ENCODE measurements around the gene ZNF132.

DNA sequence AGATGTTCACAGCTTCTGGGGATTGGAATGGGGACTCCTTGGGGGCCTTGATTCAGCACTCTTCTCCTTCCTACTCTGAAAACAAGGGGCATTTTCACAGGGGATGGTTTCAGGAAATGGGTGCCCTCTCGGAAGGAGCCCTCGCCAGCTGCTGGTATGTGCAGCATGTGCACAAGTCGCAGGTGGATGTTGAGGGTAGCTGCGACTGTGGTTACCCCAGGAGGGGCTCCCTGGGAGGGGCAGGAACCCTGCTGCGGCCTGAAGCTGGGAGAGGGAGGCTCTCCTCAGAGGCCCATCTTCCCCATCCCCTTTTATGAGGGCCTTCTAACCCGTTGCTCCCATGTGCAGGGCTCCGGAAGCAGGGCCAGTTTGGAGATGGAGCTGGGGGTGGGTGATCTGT is 42.4 kb upstream of the ZNF132 start:
- no peak for TF ChIP-seq BHLHE40 (IDR thresholded peaks at IDR 0.05; ENCODE audit: borderline replicate concordance)
- no peak for TF ChIP-seq ELF4 (IDR thresholded peaks at IDR 0.05)
- no peak for TF ChIP-seq FOXK2 (IDR thresholded peaks at IDR 0.05)
- TF ChIP-seq FOXM1 (IDR thresholded peaks at IDR 0.05; ENCODE audit: borderline replicate concordance): no peak
- TF ChIP-seq, protein P1, sequence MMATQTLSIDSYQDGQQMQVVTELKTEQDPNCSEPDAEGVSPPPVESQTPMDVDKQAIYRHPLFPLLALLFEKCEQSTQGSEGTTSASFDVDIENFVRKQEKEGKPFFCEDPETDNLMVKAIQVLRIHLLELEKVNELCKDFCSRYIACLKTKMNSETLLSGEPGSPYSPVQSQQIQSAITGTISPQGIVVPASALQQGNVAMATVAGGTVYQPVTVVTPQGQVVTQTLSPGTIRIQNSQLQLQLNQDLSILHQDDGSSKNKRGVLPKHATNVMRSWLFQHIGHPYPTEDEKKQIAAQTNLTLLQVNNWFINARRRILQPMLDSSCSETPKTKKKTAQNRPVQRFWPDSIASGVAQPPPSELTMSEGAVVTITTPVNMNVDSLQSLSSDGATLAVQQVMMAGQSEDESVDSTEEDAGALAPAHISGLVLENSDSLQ (IDR thresholded peaks at IDR 0.05): no peak
- no peak for TF ChIP-seq SUZ12 (IDR thresholded peaks at IDR 0.05)
- no peak for TF ChIP-seq TARDBP (IDR thresholded peaks at IDR 0.05)
- no peak for TF ChIP-seq NFRKB (IDR thresholded peaks at IDR 0.05)
- TF ChIP-seq SP1 (IDR thresholded peaks at IDR 0.05): no peak
- TF ChIP-seq FOXA1 (IDR thresholded peaks at IDR 0.05): no peak
- TF ChIP-seq ARNT (IDR thresholded peaks at IDR 0.05): no peak
- no peak for TF ChIP-seq ZNF384 (IDR thresholded peaks at IDR 0.05)
- TF ChIP-seq HDGF (IDR thresholded peaks at IDR 0.05; ENCODE audit: borderline replicate concordance): no peak
- no peak for TF ChIP-seq CTBP1 (IDR thresholded peaks at IDR 0.05; ENCODE audit: borderline replicate concordance)
